ENCODE results near the gene ABCC9.

Gene ABCC9

DNA sequence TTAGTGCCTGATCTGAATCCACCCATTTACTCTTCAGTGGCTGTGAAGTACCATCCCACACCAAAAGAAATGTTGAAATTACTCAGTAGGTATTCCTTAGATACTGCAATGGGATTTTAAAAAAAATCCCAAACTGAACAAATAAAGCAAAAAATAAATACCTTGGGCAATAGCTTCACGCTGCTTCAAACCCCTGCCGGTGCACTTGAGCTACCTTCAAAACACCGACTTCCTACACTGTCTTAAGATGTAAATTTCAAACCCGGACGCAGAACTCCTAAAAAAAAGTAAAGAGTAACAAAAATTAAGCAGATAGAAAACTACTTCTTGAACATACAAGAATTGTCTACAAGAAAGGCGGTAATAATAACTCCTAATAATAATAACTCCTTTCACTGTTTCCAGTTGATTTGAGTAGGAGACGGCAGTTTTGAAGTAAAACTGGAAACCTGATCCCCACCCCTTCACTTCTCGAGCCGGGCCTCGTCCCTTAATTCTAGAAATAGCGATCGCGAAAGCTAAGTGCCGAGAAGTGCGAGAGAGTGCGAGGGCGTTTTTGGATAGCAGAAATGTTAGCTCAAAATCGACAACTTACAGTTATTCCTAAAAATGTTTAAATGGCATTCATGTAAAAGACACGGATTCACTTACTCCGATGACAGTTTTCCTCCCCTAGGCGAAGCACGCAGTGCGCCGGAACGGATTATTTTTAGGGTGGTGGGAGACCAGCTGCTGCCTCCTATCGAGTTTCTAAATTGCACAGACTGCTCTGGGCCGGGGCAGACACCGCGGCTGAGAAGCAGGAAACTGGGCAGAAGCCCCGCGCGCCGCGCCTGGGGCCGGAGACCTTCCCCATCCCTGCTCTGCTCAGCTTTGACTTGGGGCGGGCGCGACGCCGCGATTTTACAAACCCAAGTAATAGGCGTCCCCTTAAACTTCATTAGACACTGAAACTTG, at the start of gene ABCC9:
Gene ABCC9 (minus strand): TSS at position 878 of the 957 bp plus-strand sequence. CDS start 4,752 bp downstream, outside the sequence.
- DNase-seq (ENCODE audit: low read depth in 2 of 2): no peak

DNA sequence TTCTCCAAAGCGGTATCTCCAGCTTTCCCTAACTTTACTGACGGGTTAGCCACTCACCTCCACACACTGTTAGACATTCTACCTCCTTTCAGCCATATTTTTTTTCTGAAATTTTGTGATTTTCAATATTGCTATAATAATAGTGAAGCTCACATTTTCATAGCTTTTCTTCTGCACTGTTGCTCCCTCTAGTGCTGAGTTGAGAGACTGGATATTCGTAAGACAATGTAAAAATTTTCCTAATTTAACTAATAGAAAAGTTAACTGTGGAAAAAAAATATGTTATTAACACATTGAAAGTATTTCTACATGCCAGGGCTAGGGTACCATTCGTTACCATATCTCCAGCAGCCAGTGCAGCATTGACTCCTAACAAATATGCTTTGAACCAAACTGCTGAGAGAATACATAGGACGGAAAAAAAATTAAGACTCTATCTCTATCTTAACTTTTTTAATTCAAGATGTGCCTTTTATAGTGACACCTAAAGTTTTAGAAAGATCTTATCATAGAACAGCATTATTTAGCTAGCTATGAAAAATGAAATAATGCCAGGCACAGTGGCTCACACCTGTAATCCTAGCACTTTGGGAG, 48.7 kb upstream of the ABCC9 start:
- no peak for DNase-seq (ENCODE audit: low read depth in 2 of 2)

DNA sequence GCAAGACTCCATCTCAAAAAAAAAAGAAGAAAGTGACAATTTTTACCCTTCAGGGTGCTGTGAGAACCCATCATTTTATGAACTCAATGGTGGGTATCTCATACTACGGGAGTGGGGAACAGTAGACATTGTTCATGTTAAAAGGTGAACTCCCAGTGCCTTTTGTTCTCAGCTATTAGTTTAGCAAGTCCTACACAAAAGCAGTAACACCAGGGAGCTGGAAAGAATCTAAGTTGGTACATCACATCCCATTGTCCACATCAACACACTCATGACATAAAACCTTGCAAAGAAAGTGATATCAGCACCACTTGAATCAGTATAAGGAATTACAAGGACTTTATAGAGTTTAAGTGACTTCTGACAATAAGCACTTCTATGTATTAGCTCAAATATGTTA, 47.4 kb upstream of the ABCC9 start:
- DNase-seq (ENCODE audit: low read depth in 2 of 2): no peak

DNA sequence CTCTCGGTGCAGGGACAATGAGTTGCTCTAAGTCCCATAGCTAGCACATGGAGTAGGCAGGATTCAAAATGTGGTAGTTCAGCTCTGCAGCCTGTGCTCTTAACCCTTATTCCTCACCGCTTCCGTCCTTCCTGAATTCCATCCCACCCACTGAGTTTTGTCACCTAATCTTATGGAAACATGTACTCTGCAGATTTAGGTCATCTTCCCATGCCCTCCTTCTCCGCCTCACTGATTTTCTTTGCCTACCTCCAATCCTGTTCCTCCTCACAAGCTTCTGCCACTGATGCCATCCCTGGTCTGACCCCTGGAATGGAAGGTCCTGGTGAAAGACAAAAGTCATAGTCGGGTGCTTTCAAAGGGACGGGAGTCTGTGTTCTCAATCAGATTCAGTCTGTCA, 46.5 kb upstream of the ABCC9 start:
- no peak for DNase-seq (ENCODE audit: low read depth in 2 of 2)

DNA sequence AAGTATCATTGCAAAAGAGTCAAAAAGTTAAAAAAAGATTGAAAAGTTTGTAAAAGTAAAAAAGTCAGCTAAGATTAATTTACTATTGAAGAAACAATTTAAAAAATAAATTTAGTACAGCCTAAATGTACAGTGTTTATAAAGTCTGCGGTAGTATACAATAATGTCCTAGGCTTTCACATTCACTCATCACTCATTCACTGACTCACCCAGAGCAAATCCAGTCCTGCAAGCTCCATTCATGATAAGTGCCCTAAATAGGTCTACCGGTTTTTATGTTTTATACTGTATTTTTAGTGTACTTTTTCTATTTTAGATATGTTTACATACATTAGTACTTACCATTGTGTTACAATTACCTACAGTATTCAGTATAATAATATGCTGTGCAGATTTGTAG, 43.9 kb upstream of the ABCC9 start:
- no peak for DNase-seq (ENCODE audit: low read depth in 2 of 2)

DNA sequence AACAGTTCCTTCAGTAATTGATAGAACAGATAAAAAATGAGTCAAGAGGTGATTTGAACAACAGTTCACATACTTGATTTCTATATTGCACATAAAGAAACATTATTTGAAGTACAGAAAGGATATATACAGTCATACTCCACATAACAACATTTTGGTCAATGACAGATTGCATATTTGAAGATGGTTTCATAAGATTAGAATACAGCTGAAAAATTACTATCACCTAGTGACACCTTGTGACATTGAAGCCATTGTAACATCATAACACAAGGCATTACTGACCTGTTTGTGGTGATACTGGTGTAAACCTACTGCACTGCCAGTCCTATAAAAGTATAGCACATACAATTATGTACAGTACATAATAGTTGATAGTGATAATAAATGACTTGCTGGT, 43.1 kb upstream of the ABCC9 start:
- no peak for DNase-seq (ENCODE audit: low read depth in 2 of 2)

DNA sequence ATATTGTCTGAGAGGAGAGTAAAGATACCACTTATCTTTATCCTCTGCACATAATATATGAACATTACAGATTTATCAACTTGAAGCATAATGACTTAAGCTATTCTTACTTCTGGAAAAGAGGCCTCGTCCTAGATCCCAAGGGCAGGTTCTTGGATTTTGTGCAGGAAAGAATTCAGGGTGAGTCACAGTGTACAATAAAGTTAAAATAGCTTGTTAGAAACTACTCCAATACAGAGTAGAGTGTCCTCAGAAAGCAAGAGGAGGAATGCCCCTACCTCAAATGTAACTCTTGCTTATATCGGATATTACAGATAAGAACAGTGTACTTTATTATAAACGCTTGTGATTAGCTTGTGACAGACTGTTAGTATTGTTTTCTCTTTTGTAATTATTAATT, 41.9 kb upstream of the ABCC9 start:
- DNase-seq (ENCODE audit: low read depth in 2 of 2): no peak

DNA sequence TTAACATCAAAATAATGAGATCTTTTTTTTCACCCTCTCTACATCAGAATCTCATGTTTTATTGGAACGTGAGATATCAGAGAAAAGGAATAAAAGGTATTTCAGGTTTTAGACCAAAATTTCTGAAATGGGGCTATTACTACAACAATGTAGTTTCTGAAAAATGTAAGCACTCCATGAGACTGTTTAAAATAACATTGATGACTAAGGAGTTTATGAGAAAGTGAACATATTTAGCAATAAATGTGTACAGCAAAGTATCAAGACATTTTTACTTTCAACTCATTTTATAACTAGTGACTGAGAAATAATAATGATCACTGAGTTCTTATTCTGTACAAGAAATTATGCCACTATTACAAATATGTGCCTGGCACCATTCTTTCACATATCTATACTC, 39.3 kb upstream of the ABCC9 start:
- DNase-seq (ENCODE audit: low read depth in 2 of 2): no peak

DNA sequence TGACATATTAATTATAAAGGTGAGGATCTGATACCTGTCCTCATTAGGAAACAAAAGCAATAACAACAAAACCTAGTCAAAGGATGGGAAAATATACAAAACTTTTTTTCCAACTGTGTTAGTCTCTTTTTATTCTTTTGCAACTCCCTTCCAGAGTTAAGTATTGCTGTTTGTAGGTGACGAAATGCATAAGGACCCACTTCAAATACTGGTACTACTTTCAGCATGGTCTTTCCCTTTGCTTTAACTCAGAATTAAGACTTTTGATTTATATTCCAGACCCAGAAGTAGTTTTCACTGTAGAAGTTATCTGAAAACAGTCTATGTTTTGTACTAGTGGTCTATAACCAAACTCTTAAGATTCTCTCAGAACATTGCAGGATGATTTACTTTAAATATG, 34.1 kb upstream of the ABCC9 start:
- no peak for DNase-seq (ENCODE audit: low read depth in 2 of 2)

DNA sequence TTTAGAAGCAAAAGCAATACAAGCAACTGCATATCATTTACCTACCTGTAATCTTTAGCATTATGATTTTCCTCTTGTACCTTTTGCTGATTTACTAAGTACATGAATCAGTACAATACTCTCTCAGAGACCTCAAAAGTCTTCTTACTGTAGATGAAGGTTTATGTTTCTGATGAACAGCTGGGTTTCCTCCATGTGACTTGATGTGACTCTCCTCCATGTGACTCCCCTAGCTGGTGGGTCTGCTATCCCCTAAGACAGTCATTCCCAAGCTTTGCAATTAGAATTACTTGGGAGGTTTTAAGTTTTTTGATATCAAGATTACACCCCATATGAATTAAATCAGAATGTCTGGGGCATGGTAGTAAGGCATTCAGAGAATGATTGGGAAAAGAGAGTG, 32.0 kb upstream of the ABCC9 start:
- DNase-seq (ENCODE audit: low read depth in 2 of 2): no peak

DNA sequence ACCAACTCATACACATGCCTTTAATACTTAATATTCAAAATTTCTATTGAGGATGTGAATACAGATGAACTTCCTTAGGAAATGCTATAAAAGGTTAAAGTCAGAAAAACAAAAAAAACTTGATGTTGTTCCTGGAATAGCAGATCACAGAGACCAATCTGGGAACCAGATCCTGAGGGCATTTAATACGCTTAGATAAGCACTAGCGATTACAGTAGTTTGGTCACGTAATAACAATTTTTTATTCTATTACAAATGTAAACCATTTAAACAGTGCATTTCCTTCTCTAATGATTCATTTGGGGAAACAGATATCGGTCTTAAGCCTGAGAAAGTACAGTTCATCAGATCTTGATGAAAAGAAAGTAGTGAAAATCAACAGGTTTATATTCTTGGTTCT, 30.8 kb upstream of the ABCC9 start:
- DNase-seq (ENCODE audit: low read depth in 2 of 2): no peak

DNA sequence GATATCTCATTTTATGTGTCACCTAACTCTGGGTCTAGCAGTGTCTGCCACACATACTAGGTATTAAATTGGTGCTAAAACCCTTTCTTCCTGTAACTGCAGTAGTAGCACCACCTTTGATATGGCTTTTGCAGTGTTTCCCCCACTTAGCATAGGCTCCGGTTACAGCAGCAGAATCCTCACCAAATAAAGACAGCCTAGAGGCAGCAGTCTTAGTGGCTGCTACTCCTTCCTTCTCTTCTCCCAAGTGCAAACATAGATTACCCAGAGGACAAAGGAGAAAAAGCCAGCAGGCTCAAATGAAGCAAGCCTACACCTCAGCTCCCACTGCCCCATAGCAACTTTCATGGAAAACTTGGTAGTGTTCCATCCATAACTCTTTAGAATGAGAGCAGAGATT, 30.1 kb upstream of the ABCC9 start:
- no peak for DNase-seq (ENCODE audit: low read depth in 2 of 2)

DNA sequence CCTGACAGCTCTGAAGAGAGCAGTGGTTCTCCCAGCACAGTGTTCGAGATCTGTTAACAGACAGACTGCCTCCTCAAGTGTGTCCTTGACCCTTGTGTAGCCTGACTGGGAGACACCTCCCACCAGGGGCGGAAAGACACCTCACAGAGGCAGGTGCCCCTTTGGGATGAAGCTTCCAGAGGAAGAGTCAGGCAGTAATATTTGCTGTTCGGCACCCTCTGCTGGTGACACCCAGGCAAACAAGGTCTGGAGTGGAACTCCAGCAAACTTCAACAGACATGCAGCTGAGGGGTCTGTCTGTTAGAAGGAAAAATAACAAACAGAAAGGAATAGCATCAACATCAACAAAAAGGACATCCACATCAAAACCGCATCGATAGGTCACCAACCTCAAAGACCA, 21.6 kb upstream of the ABCC9 start:
- no peak for DNase-seq (ENCODE audit: low read depth in 2 of 2)

DNA sequence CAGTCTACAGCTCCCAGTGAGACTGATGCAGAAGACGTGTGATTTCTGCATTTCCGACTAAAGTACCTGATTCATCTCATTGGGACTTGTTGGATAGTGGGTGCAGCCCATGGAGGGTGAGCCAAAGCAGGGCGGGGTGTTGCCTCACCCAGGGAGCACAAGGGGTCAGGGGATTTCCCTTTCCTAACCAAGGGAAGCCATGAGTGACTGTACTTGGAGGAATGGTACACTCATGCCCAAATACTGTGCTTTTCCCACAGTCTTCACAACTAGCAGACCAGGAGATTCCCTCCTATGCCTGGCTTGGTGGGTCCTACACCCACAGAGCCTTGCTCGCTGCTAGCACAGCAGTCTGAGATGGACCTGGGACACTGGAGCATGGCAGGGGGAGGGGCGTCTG, 21.0 kb upstream of the ABCC9 start:
- no peak for DNase-seq (ENCODE audit: low read depth in 2 of 2)

DNA sequence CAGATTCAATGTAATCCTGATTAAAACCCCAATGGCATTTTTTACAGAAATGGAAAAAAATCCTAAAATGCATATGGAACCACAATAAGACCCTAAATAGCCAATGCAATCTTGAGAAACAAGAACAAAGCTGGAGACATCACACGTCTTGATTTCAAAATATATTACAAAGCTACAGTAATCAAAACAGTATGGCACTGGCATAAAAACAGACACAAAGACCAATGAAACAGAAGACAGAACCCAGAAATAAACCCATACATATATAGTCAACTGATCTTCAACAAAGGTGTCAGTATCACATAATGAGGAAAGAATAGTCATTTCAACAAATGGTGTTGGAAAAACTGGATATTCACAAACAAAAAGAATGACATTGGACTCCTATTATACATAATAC, 9.4 kb upstream of the ABCC9 start:
- no peak for DNase-seq (ENCODE audit: low read depth in 2 of 2)

DNA sequence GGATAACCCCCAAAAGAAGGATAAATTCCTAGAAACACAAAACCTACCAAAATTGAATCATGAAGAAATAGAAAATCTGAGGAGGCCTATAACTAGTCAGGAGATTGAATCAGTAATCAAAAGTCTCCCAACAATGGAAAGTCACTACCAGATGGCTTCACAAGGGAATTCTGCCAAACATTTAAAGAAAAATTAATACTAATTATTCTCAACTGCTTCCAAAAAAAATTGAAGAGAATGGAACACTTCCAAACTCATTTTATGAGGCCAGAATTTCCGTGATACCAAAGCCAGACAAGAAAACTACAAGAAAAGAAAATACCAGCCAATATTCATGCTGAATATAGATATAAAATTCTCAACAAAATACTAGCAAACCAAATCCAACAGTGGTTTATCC, 7.8 kb upstream of the ABCC9 start:
- DNase-seq (ENCODE audit: low read depth in 2 of 2): no peak

DNA sequence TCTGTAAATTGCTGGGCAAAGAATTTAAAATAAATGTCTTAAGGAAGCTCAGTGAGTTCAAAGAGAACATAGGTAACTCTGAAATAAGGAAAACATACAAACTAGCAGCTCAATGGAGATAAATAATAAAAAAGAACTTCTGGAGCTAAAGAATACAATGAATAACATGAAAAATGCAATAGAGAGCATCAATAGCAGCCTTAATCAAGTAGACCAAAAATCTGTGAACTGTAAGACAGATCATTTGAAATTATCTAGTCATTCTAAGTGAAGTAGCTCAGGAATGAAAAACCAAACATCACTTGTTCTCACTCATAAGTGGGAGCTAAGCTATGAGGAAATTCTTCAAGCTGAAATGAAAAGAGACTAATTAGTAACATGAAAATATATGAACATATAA, 5.8 kb upstream of the ABCC9 start:
- no peak for DNase-seq (ENCODE audit: low read depth in 2 of 2)

DNA sequence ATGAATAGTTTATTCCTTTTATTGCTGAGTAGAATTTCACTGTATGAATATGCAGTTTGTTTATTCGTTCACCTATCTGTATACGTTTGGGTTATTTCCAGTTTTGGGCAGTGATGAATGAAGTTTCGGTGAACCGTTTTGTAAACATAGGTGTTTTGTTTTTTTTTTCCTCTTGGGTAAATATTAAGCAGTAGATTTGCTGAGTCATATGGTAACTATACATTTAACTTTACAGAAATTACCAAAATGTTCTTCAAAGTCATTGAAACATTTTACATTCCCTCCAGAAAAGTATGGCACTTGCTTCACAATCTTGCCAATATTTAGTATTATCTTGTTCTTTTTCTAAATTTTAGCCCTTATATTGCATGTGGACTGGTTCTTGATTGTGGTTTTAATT, 3.8 kb upstream of the ABCC9 start:
- no peak for DNase-seq (ENCODE audit: low read depth in 2 of 2)

DNA sequence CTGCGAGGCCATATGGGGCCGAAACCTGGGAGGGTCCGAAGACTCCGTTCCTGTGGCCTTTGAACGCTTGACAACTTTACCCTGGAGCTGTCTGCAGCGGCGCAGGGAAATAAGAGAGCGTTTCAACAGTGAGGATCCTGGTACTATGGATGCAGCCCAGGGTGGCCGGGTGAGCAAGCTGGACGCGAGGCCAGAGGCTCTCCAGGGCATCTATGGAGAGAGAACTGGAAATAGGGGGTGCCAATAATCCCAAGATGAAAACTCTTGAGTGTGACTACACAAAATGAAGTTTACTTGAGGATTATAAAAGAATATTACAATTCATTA, 1.1 kb upstream of the ABCC9 start:
- no peak for DNase-seq (ENCODE audit: low read depth in 2 of 2)

DNA sequence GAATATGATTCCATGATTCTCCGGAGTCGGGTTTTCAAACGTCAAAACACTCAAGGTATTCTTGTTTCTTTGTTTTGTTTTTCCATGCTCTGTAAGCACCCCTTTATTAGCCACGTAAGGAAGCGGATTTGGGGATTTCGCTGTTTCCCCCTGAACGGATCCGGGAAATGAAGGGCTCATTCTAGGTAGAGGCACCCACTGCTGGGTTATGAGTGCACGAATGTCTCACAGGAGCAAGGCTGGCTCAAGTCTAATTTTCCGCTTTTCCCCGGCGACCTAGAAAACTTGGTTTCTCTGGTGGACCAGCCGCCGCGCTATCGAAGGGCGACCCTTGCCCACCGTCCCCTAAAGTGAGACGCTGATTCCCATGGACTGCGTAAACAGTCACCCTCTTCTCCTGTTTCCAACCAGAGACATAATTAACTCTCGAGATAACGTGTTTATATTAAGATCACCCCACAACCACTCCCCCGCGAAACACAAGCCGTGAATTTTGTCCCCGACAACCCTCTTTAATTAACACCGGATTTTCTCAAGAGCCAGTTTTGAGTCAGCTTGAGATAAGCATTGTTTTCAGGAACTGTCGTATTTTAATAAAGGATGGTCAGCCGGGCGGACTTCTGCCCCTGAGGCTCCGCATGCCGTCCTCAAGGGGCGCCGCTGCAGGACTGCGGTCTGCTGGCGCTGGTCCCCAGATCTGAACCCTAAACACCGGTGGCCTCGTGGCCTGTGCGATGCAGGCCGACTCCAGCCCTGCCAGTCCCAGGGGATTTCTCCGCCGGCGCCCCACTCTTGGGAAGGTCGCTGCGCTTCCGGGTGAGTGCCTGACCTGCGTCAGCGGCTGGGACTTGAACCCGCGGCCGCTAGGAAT, 515 bp upstream of the ABCC9 start:
- DNase-seq (ENCODE audit: low read depth in 2 of 2): no peak

DNA sequence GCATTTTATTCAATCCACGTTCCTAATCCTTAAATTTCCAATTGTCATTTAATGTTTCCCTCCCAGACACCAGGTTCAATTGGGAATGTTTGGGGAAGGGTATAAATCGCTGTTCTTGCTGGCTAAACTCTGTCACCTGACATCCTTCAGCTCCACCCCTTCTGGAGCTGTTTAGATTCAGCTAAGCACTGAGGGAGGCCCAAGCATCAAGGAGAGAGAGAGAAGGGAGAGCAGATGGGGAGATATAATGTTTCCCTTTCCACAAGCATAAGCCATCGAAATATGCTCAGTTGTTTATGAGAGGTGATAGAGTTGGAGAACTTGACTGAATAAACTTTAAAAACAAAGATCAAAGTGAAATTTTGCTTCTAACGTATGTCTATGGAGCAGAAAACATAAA, 1.8 kb downstream of the ABCC9 start:
- DNase-seq (ENCODE audit: low read depth in 2 of 2): no peak

DNA sequence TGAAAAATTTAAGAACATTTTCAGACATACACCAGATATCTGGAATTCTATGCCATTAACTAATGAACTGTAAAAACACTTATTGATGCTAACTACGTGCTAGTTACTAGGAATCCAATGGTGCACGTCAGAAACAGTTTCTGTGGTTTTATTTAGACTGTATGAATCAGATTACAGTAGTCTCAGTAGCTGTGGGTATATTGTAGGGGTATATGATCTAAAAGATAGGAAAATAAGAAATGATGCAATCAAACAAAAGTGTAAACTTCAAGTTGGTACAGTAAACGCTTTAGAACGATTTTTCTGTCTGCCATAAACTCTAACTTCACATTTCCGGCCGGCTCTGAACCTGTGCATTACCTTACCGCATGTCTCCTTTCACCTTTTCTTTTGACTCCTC, 2.3 kb downstream of the ABCC9 start:
- DNase-seq (ENCODE audit: low read depth in 2 of 2): no peak

DNA sequence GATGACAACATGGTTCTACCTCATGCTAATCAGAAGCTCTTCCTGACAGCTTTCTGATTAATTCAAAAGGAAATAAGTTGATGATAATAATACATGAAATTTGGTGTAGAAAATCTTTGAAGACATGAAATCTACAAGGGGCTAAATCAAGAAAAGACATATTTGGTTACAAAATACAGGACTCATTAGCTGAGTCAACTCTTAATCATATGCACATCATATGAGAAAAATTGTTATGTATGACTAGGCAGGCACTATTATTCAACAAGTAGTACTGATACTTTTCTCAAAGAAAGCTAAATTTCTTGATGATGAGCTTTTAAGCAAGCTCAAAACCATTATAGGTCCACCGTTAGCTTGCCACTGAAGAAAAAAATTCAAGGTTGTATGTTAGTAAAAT, 7.1 kb downstream of the ABCC9 start:
- DNase-seq (ENCODE audit: low read depth in 2 of 2): no peak
